Bronchial epithelial cell (primary cell): ENCODE measurements around the gene ARPC1B. TPM values are rescaled to one million over a fixed set of nuclear protein-coding genes. Genes with fewer than 3 reads are reported as not detected.

Source experiments
- DNase-seq: peaks from one replicate; pipeline ENCODE4 v3.0.0-alpha.2; 2010; ENCODE audit warnings: low read depth
- FAIRE-seq: peaks from 2 replicates; lab custom pipeline; 2011; peaks lifted over from hg19 to GRCh38; lab: Jason Lieb, UNC
- H3K27me3 ChIP-seq: 2 replicates; pipeline ENCODE4 v1.5.1; 2011; ENCODE audit warnings: low read length; ENCODE audit not compliant: control insufficient read depth, insufficient read depth
- H3K36me3 ChIP-seq: 2 replicates; pipeline ENCODE4 v1.5.1; 2011; ENCODE audit warnings: low read length; ENCODE audit not compliant: control insufficient read depth, insufficient read depth
- H3K4me3 ChIP-seq: 2 replicates; pipeline ENCODE4 v1.5.1; 2011; ENCODE audit warnings: mild to moderate bottlenecking, low read depth, low read length, control low read depth
- CTCF ChIP-seq: IDR thresholded peaks from 2 replicates; pipeline ENCODE4 v1.5.1; 2011; ENCODE audit warnings: mild to moderate bottlenecking, moderate library complexity, low read length, control low read depth, inconsistent platforms; ENCODE audit not compliant: insufficient read depth, severe bottlenecking
- total RNA-seq: library from RNA; depleted of rRNA; stranded (reverse); fragments of >200 nt; gene quantifications from 2 replicates; pipeline ENCODE4 v1.2.1, GENCODE V29; 2014

The ARPC1B gene
- total RNA-seq, 1 donor from 2014 or later, result 569 TPM

DNA sequence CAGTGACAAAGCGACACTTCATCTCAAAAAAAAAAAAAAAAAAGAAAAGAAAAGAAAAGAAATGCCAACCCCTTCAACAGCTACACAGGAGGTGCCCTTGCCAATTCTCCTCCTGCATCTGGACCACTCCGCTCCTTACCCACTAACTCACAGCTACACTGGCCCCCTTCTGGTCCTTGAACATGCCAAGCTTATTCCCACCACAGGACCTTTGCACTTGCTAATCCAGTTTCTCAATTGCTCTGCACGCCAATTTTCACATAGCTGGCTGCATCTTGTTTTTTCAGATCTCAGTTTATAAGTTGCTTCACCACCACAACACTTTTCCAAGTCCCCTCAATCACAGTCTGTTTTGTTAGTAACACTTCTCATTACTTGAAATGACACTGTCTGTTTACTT is 28.3 kb downstream of the ARPC1B start:
- DNase-seq (no peak), FAIRE-seq (no peak)
- Histone ChIP-seq H3K4me3 (no peak overlapping the region), H3K27me3 (no peaks in the 10 kb centered on the region), H3K36me3 (peaks cover 28% of the 10 kb centered on the region)
- no peak for TF ChIP-seq CTCF

DNA sequence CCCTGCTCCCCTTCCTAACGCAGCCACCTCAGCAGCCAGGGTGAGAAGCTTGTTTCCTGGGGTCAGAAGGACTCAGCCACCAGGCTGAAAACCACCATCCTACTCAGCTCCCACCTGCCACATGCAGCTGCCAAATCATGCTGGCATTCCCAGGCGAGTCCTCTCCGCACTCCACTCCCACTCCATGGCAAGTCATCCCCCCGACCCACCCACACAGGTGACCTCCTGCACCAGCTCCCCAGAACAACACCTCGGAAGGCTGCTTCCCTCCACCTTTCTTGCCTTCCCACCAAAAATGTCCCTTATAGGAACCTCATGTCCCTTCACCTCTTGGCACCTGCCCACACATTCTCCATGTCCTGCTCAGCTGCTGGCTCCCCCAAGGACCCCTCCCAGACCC is 29.2 kb downstream of the ARPC1B start:
- DNase-seq (no peak), FAIRE-seq (no peak)
- no peaks in the 10 kb centered on the region for H3K27me3 ChIP-seq
- no peak overlapping the region for H3K4me3 ChIP-seq
- TF ChIP-seq CTCF, result no peak
- H3K36me3 ChIP-seq, result peaks cover 26% of the 10 kb centered on the region

DNA sequence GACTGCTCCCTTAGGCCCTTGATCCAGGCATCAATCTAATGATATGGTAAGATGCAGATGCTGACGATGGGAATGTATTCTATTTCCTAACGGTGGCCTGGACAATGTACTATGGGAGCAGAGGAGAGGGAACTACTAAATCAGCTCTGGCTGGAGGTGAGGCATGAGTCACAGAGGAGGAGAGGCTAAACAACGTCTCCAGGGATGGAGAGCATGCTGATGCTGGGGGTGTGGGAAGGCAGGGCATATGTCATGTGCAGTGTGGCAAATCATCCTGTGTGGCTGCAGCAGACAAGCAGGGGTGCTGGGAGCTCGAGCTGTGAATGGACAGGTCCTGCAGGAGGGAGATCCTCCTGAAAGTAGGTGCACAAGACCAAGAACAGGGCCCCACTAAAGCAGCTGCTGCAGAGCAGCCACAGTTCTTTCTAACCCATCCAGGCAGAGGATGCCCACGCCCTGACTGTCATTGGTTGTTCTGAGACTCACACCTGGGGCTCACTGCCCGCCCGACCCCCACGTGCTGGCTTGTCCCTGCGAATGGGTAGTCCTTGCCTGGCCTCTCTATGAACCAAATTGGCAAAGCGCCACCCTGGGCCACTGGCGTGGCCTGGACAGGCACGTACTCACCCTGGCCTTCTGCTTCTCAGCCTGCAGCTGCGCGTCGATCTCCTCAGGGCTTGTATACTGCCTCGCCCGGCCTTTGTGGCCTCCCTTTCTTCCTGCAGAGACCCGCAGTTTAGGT is 29.9 kb downstream of the ARPC1B start:
- Histone ChIP-seq H3K36me3 (peaks cover 22% of the 10 kb centered on the region), H3K27me3 (no peaks in the 10 kb centered on the region), H3K4me3 (no peak overlapping the region)
- no peak for TF ChIP-seq CTCF
- FAIRE-seq (no peak), DNase-seq (peak; percentile 40)

DNA sequence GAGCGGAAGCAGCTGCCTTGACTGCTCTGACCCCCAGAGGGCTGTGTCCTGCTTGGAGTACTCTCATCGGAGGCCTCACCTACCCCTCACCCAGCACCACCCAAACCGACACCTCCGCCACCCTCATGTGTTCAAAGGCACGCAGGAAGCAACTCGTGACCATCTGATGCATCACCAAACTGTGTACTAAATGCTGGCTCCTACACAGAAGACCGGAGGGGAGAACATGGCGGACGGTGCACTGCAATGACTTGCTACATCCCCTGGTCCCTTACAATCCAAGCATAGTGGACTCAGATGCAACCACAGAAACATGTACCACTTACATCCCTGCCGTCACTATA is 30.4 kb downstream of the ARPC1B start:
- no peak for FAIRE-seq
- Histone ChIP-seq H3K4me3 (no peak overlapping the region), H3K36me3 (peaks cover 19% of the 10 kb centered on the region), H3K27me3 (no peaks in the 10 kb centered on the region)
- DNase-seq, result no peak
- TF ChIP-seq CTCF, result no peak

DNA sequence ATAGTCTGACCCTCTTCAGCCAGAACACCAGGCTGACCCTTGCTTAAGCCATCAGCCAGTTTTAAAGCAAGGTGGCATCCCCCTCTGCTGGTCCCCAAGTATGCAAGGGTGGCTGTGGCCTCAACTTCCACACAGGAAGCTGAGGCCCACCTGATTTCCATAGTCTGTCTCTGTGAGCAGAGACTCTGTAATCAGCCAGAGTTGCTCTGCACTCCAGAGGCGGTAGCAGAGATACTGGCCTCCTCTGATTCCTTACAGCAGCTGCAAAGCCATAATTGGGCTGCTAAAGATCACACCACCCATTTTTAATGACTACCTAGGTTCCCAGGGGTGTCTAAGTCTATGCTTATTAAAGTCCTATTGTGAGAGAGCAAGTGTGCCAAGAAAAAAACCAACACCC is 32.0 kb downstream of the ARPC1B start:
- Histone ChIP-seq H3K36me3 (peaks cover 19% of the 10 kb centered on the region), H3K4me3 (no peak overlapping the region), H3K27me3 (no peaks in the 10 kb centered on the region)
- DNase-seq, result no peak
- TF ChIP-seq CTCF, result no peak
- no peak for FAIRE-seq

GRCh38 chr7:99407872-99408378 is 33.4 kb downstream of the ARPC1B start:
- TF ChIP-seq CTCF, result no peak
- FAIRE-seq (no peak), DNase-seq (peak; percentile 59)
- Histone ChIP-seq H3K27me3 (no peaks in the 10 kb centered on the region), H3K4me3 (peak overlapping the region; percentile 84), H3K36me3 (peaks cover 17% of the 10 kb centered on the region)
